DND-41 (cell line): ENCODE data around the gene PTPRD.

Experiments used
- ATAC-seq: fragments of 200-7000 bp; cut with Tn5 transposase; 3 replicates; pipeline ENCODE4 v1.9.1; 2021; ENCODE audit warnings: low read depth; ENCODE audit not compliant: insufficient read depth
- DNase-seq: peaks from one replicate; pipeline ENCODE4 v3.0.0-alpha.2; 2020
- H2AFZ ChIP-seq: 2 replicates; pipeline ENCODE4 v1.6.0; 2012; ENCODE audit warnings: low read depth, low read length
- H3K27ac ChIP-seq: 2 replicates; pipeline ENCODE4 v1.5.1; 2012; ENCODE audit warnings: low read length, inconsistent platforms
- H3K27me3 ChIP-seq: fragments of 200-600 bp; sonication (generic); 2 replicates; pipeline ENCODE4 v1.6.0; 2012; ENCODE audit warnings: low read length, mild to moderate bottlenecking, inconsistent platforms; ENCODE audit not compliant: insufficient read depth, poor library complexity
- H3K36me3 ChIP-seq: 2 replicates; pipeline ENCODE4 v1.5.1; 2012; ENCODE audit warnings: low read length, inconsistent platforms; ENCODE audit not compliant: insufficient read depth
- H3K4me1 ChIP-seq: 2 replicates; pipeline ENCODE4 v1.5.1; 2012; ENCODE audit warnings: mild to moderate bottlenecking, low read length; ENCODE audit not compliant: insufficient read depth
- H3K4me2 ChIP-seq: 2 replicates; pipeline ENCODE4 v1.6.0; 2012; ENCODE audit warnings: mild to moderate bottlenecking, moderate library complexity, low read length, inconsistent platforms; ENCODE audit not compliant: insufficient read depth
- H3K4me3 ChIP-seq, 2 experiments: fragments of 200-600 bp in 1 of 2; shearing (Covaris generic) in 1 of 2; 2 replicates each; pipeline ENCODE4 v1.5.1; 2012 to 2016; ENCODE audit warnings: inconsistent platforms in 2 of 2, low read length in 2 of 2, mild to moderate bottlenecking in 2 of 2, low read depth in 1 of 2, moderate library complexity in 1 of 2
- H3K79me2 ChIP-seq: 2 replicates; pipeline ENCODE4 v1.6.0; 2012; ENCODE audit warnings: low read length, inconsistent platforms; ENCODE audit not compliant: insufficient read depth
- H3K9ac ChIP-seq: 2 replicates; pipeline ENCODE4 v1.6.0; 2012; ENCODE audit warnings: low read depth, mild to moderate bottlenecking, inconsistent platforms, low read length, moderate library complexity
- H3K9me3 ChIP-seq: 2 replicates; pipeline ENCODE4 v1.5.1; 2012; ENCODE audit warnings: low read length, moderate library complexity, mild to moderate bottlenecking, inconsistent platforms; ENCODE audit not compliant: insufficient read depth, severe bottlenecking
- H4K20me1 ChIP-seq: 2 replicates; pipeline ENCODE4 v1.6.0; 2012; ENCODE audit warnings: low read length; ENCODE audit not compliant: insufficient read depth
- CTCF ChIP-seq: IDR thresholded peaks from 2 replicates; pipeline ENCODE4 v1.5.1; 2012; ENCODE audit warnings: borderline replicate concordance, low read length, moderate library complexity, mild to moderate bottlenecking; ENCODE audit not compliant: poor library complexity, severe bottlenecking; ENCODE audit errors: extremely low read depth
- EZH2 ChIP-seq: IDR thresholded peaks from 3 replicates; pipeline ENCODE4 v1.6.1; 2012; ENCODE audit warnings: borderline replicate concordance, low read depth, mild to moderate bottlenecking, moderate library complexity, low read length, inconsistent platforms; ENCODE audit not compliant: severe bottlenecking

PTPRD gene

GRCh38 chr9:8549214-8549613 lies 2063.6 kb downstream of the PTPRD start:
- Histone ChIP-seq H3K4me3 (no peak overlapping the region), H3K9me3 (no peaks in the 10 kb centered on the region), H3K36me3 (no peaks in the 10 kb centered on the region), H4K20me1 (no peaks in the 10 kb centered on the region), H3K9ac (no peak overlapping the region), H2AFZ (no peak overlapping the region), H3K4me1 (no peaks in the 10 kb centered on the region), H3K27me3 (no peaks in the 10 kb centered on the region), H3K79me2 (no peaks in the 10 kb centered on the region), H3K27ac (no peak overlapping the region), H3K4me2 (no peak overlapping the region)
- no peak for ATAC-seq
- DNase-seq: no peak
- no peak for TF ChIP-seq EZH2

GRCh38 chr9:8543219-8543618 lies 2069.6 kb downstream of the PTPRD start:
- TF ChIP-seq EZH2 (no peak), CTCF (no peak)
- H3K36me3 ChIP-seq: no peaks in the 10 kb centered on the region
- ATAC-seq: no peak

DNA sequence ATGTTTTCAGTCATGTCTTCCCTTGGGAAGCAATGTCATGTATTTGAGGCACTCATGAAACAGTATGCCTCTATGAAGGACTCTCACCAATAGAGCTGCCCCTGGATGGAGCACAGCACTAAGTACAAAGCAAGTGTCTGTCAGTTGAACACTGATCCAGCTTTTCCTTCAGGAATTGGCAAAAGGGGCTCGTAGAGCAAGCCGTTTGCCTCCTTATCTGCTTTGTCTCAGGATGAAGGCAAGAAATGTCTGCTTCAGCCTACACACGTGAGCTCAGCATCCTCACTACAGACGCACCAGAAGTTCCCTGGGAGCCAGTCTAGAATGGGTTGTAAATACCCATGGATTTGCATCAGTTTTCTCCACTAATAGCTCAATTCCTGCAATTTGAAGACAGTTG lies 2070.3 kb downstream of the PTPRD start:
- Histone ChIP-seq H3K27me3 (no peaks in the 10 kb centered on the region), H3K9ac (no peak overlapping the region), H3K4me2 (no peak overlapping the region), H2AFZ (no peak overlapping the region), H3K4me1 (no peaks in the 10 kb centered on the region), H3K27ac (no peak overlapping the region), H3K4me3 (no peak overlapping the region), H3K36me3 (no peaks in the 10 kb centered on the region), H3K9me3 (no peaks in the 10 kb centered on the region), H3K79me2 (no peaks in the 10 kb centered on the region), H4K20me1 (no peaks in the 10 kb centered on the region)
- TF ChIP-seq EZH2: no peak
- TF ChIP-seq CTCF: no peak
- no peak for ATAC-seq
- DNase-seq: no peak

More at GRCh38 chr9:8543219-8543618, 2069.6 kb downstream of the PTPRD start:
- Histone ChIP-seq H3K4me1 (no peaks in the 10 kb centered on the region), H4K20me1 (no peaks in the 10 kb centered on the region), H2AFZ (no peak overlapping the region), H3K27me3 (no peaks in the 10 kb centered on the region), H3K27ac (no peak overlapping the region), H3K9me3 (no peaks in the 10 kb centered on the region), H3K79me2 (no peaks in the 10 kb centered on the region), H3K4me2 (no peak overlapping the region), H3K9ac (no peak overlapping the region), H3K4me3 (no peak overlapping the region)
- DNase-seq: no peak

DNA sequence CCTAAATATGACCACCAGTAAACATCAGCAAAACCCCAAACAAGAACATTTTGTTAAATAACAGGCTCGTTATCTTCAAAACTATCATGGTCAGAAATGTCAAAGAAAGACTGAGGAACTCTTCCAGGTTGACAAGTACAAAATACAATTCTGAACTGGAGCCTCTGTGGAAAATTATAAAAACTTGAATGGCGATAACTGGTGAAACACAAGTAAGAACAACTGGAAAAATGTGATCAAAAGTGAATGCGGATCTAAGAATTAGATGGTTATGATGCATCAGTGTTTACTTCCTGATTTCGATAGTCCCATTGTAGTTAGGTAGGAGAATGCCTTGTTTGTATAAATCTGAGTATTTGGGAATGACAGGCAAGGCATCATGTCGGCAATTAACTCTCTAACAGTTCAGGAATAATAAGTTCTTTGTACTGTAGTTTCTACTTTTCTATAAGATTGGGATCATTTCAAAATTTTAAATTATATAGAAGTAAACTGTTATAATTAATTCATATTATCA lies 2073.1 kb downstream of the PTPRD start:
- H3K79me2 ChIP-seq: no peaks in the 10 kb centered on the region
- no peak overlapping the region for H3K27ac ChIP-seq
- DNase-seq (no peak), ATAC-seq (no peak)
- TF ChIP-seq EZH2 (no peak), CTCF (no peak)
- H3K9ac ChIP-seq: no peak overlapping the region
- H3K27me3 ChIP-seq: no peaks in the 10 kb centered on the region
- H3K4me2 ChIP-seq: no peak overlapping the region
- H4K20me1 ChIP-seq: no peaks in the 10 kb centered on the region
- H2AFZ ChIP-seq: no peak overlapping the region
- H3K4me1 ChIP-seq: no peaks in the 10 kb centered on the region
- H3K4me3 ChIP-seq: no peak overlapping the region
- no peaks in the 10 kb centered on the region for H3K9me3 ChIP-seq
- no peaks in the 10 kb centered on the region for H3K36me3 ChIP-seq
